RCC 7860 (cell line): ENCODE measurements around the gene TMEM181.
"Not testable (repeated sequence)": the region's sequence is repeated elsewhere in the genome, so short reads cannot be mapped to it uniquely, and the experiment has no call there.

Experiments used
- DNase-seq: peaks from one replicate; pipeline ENCODE4 v3.0.0-alpha.2; 2015; ENCODE audit warnings: low spot score
- FAIRE-seq: peaks from 2 replicates; lab custom pipeline; 2012; peaks lifted over from hg19 to GRCh38; lab: Jason Lieb, UNC

The TMEM181 gene

GRCh38 chr6:158677094-158677493, 117.2 kb downstream of the TMEM181 start:
- not testable (repeated sequence) for FAIRE-seq, DNase-seq

GRCh38 chr6:158677906-158678578, 118.2 kb downstream of the TMEM181 start:
- FAIRE-seq: no peak

GRCh38 chr6:158680015-158680414, 120.1 kb downstream of the TMEM181 start:
- FAIRE-seq: no peak

More at GRCh38 chr6:158677906-158678578, 118.2 kb downstream of the TMEM181 start:
- no peak for DNase-seq

GRCh38 chr6:158680481-158680880, 120.6 kb downstream of the TMEM181 start:
- DNase-seq (no peak), FAIRE-seq (no peak)

More at GRCh38 chr6:158680015-158680414, 120.1 kb downstream of the TMEM181 start:
- DNase-seq: no peak

- FAIRE-seq (no peak), DNase-seq (no peak)
Observed at GRCh38 chr6:158684311-158684710, 124.4 kb downstream of the TMEM181 start.

GRCh38 chr6:158684745-158685324, 124.9 kb downstream of the TMEM181 start:
- DNase-seq (no peak), FAIRE-seq (no peak)
